ENCODE measurements around the gene MTREX. TPM values are rescaled to one million over a fixed set of nuclear protein-coding genes. Genes with fewer than 3 reads are reported as not detected.

MTREX gene
- total and polyA plus RNA-seq, 3 donors from 2014 or later, result 33.7 to 126 (median 108) TPM

GRCh38 chr5:55327281-55327680 is 19.5 kb downstream of the MTREX start:
- Histone ChIP-seq H3K27me3 (no peaks in the 10 kb centered on the region), H3K4me3 (no peak overlapping the region), H3K27ac (no peak overlapping the region), H3K36me3 (ENCODE audit: low read depth, missing control alignments) (no peaks in the 10 kb centered on the region), H3K9me3 (no peaks in the 10 kb centered on the region), H3K4me1 (no peaks in the 10 kb centered on the region)
- WGBS, 2 donors, result 59 to 72% methylated on average over 2 of the region's 2 CpGs
- TF ChIP-seq, protein P1, sequence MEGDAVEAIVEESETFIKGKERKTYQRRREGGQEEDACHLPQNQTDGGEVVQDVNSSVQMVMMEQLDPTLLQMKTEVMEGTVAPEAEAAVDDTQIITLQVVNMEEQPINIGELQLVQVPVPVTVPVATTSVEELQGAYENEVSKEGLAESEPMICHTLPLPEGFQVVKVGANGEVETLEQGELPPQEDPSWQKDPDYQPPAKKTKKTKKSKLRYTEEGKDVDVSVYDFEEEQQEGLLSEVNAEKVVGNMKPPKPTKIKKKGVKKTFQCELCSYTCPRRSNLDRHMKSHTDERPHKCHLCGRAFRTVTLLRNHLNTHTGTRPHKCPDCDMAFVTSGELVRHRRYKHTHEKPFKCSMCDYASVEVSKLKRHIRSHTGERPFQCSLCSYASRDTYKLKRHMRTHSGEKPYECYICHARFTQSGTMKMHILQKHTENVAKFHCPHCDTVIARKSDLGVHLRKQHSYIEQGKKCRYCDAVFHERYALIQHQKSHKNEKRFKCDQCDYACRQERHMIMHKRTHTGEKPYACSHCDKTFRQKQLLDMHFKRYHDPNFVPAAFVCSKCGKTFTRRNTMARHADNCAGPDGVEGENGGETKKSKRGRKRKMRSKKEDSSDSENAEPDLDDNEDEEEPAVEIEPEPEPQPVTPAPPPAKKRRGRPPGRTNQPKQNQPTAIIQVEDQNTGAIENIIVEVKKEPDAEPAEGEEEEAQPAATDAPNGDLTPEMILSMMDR (IDR thresholded peaks at IDR 0.05), result no peak
- TF ChIP-seq POLR2A (IDR thresholded peaks at IDR 0.05), result no peak
- intact Hi-C loops (cut with DNase I; ENCODE audit: low total_unique reads), result no loop called here
- no peak for DNase-seq

DNA sequence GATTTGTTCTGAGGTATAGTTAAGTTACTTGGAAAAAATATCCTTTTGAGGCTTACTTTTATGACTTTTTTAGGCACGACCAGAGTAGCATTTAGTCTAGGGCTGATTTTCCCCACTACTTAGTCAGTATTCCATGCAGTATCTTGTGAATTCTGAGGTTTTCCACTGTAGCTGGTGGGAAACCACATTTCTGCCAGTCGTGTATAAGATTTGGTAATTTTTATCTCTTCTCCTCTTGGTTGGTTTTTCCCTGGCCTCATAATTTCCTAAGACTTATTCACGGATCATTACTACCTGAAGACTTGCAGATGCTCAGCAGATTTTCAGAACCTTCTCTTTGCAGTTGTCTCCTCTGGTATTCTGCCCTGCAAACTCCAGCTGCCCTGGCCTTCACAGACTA is 23.5 kb downstream of the MTREX start:
- 71 to 84% methylated on average over 3 of the region's 3 CpGs for WGBS, 2 donors
- Histone ChIP-seq H3K27ac (no peak overlapping the region), H3K27me3 (no peaks in the 10 kb centered on the region), H3K4me1 (no peaks in the 10 kb centered on the region), H3K4me3 (no peak overlapping the region), H3K36me3 (ENCODE audit: low read depth, missing control alignments) (no peaks in the 10 kb centered on the region), H3K9me3 (no peaks in the 10 kb centered on the region)
- no peak for DNase-seq
- intact Hi-C loops (cut with DNase I; ENCODE audit: low total_unique reads), result no loop called here
- TF ChIP-seq, protein P1 (IDR thresholded peaks at IDR 0.05), result no peak
- TF ChIP-seq POLR2A (IDR thresholded peaks at IDR 0.05), result no peak

- no peak for TF ChIP-seq POLR2A (IDR thresholded peaks at IDR 0.05)
- TF ChIP-seq, protein P1 (IDR thresholded peaks at IDR 0.05), result no peak
- Histone ChIP-seq H3K27ac (no peak overlapping the region), H3K27me3 (no peaks in the 10 kb centered on the region), H3K9me3 (no peaks in the 10 kb centered on the region), H3K4me1 (no peaks in the 10 kb centered on the region), H3K36me3 (ENCODE audit: low read depth, missing control alignments) (no peaks in the 10 kb centered on the region), H3K4me3 (no peak overlapping the region)
- 79 to 80% methylated on average over 1 of the region's 1 CpG for WGBS, 2 donors
- intact Hi-C loops (cut with DNase I; ENCODE audit: low total_unique reads), result no loop called here
- DNase-seq, result no peak
Measured at GRCh38 chr5:55333017-55333416, 25.2 kb downstream of the MTREX start.

GRCh38 chr5:55333811-55334210 is 26.0 kb downstream of the MTREX start:
- intact Hi-C loops (cut with DNase I; ENCODE audit: low total_unique reads), result no loop called here
- no peak overlapping the region for H3K4me3 ChIP-seq
- no peaks in the 10 kb centered on the region for H3K36me3 ChIP-seq (ENCODE audit: low read depth, missing control alignments)

GRCh38 chr5:55338092-55338613 is 30.4 kb downstream of the MTREX start:
- Histone ChIP-seq H3K9me3 (no peaks in the 10 kb centered on the region), H3K36me3 (ENCODE audit: low read depth, missing control alignments) (no peaks in the 10 kb centered on the region), H3K4me1 (no peaks in the 10 kb centered on the region), H3K4me3 (no peak overlapping the region), H3K27ac (no peak overlapping the region), H3K27me3 (no peaks in the 10 kb centered on the region)
- intact Hi-C loops (cut with DNase I; ENCODE audit: low total_unique reads), result no loop called here
- 83 to 97% methylated on average over 2 of the region's 2 CpGs for WGBS, 2 donors
- no peak for DNase-seq
- TF ChIP-seq POLR2A (IDR thresholded peaks at IDR 0.05), result no peak
- TF ChIP-seq, protein P1 (IDR thresholded peaks at IDR 0.05), result no peak

More at GRCh38 chr5:55333811-55334210, 26.0 kb downstream of the MTREX start:
- Histone ChIP-seq H3K27me3 (no peaks in the 10 kb centered on the region), H3K27ac (no peak overlapping the region), H3K9me3 (no peaks in the 10 kb centered on the region), H3K4me1 (no peaks in the 10 kb centered on the region)
- TF ChIP-seq POLR2A (IDR thresholded peaks at IDR 0.05), result no peak
- TF ChIP-seq, protein P1 (IDR thresholded peaks at IDR 0.05), result no peak
- 96 to 98% methylated on average over 2 of the region's 2 CpGs for WGBS, 2 donors
- no peak for DNase-seq

All from testis (tissue), 3 donors.